B cell (primary cell): ENCODE results near the gene SOWAHC. TPM values are rescaled to one million over a fixed set of nuclear protein-coding genes. Genes with fewer than 3 reads are reported as not detected.
A peak's percentile ranks its signal among the peaks of the same experiment; 100 is the strongest.

ENCODE experiments used
- ATAC-seq: fragments of 200-7000 bp; cut with Tn5 transposase; one replicate; pipeline ENCODE4 v1.10.0; 2021; ENCODE audit warnings: low read depth, mild to moderate bottlenecking, moderate number of reproducible peaks, moderate library complexity
- CTCF ChIA-PET: fragments of 350-600 bp; sonication (Branson Sonifier 250); formaldehyde crosslinking; loops from one replicate; lab custom pipeline; 2021; ENCODE audit warnings: antibody characterized with exemption, inconsistent platforms; lab: Charles Lee
- POLR2A ChIA-PET: fragments of 350-600 bp; sonication (Branson Sonifier 250); formaldehyde crosslinking; loops from one replicate; lab custom pipeline; 2021; ENCODE audit warnings: antibody characterized with exemption; lab: Charles Lee
- DNase-seq: peaks from one replicate; pipeline ENCODE4 v3.0.0; 2013
- H2AFZ ChIP-seq: 2 replicates; pipeline ENCODE4 v1.6.1; 2012; ENCODE audit warnings: mild to moderate bottlenecking, low read depth, low read length; ENCODE audit not compliant: insufficient read depth, poor library complexity, severe bottlenecking
- H3K27ac ChIP-seq, 2 donors: 1 replicate in 1 of 2; 2 replicates in 1 of 2; pipeline ENCODE4 v1.5.1; 2012 to 2013; ENCODE audit warnings: low read length in 2 of 2, mild to moderate bottlenecking in 2 of 2, moderate library complexity in 1 of 2
- H3K27me3 ChIP-seq, 4 experiments: fragments of 200-600 bp in 1 of 4; sonication (generic) in 1 of 4; replicated peaks in 1 of 4; 1 replicate in 2 of 4; 2 replicates in 2 of 4; pipeline versions ENCODE4 v1.6.1 to v1.7.0; 2013 to 2016; ENCODE audit warnings: low read length in 3 of 4, mild to moderate bottlenecking in 2 of 4, mixed read lengths in 1 of 4, moderate library complexity in 1 of 4; ENCODE audit not compliant: insufficient read depth in 4 of 4, control insufficient read depth in 3 of 4; ENCODE audit errors: control extremely low read depth in 1 of 4
- H3K36me3 ChIP-seq, 2 experiments: replicated peaks in 1 of 2; 1 replicate in 1 of 2; 2 replicates in 1 of 2; pipeline versions ENCODE4 v1.6.1 to v1.7.1; 2013; ENCODE audit warnings: low read length in 1 of 2; ENCODE audit not compliant: insufficient read depth in 2 of 2, control insufficient read depth in 1 of 2; ENCODE audit errors: control extremely low read depth in 1 of 2, extremely low read depth in 1 of 2
- H3K4me1 ChIP-seq, 2 donors: fragments of 200-600 bp in 1 of 2; sonication (generic) in 1 of 2; 1 replicate in 1 of 2; 2 replicates in 1 of 2; pipeline versions ENCODE4 v1.5.1 to v1.6.1; 2013 to 2017; ENCODE audit warnings: low read length in 2 of 2; ENCODE audit not compliant: control insufficient read depth in 2 of 2, insufficient read depth in 2 of 2
- H3K4me2 ChIP-seq: replicated peaks from 2 replicates; pipeline ENCODE3; 2012; ENCODE audit warnings: mild to moderate bottlenecking, low read depth, low read length; ENCODE audit not compliant: poor library complexity, severe bottlenecking
- H3K4me3 ChIP-seq, 5 experiments: fragments of 200-600 bp in 1 of 5; sonication (generic) in 1 of 5; 1 replicate in 3 of 5; 2 replicates in 2 of 5; pipeline versions ENCODE4 v1.5.1 to v1.7.0; 2011 to 2016; ENCODE audit warnings: low read length in 4 of 5, mild to moderate bottlenecking in 4 of 5, low read depth in 2 of 5, control low read depth in 1 of 5, moderate library complexity in 1 of 5; ENCODE audit not compliant: insufficient read depth in 1 of 5; ENCODE audit errors: control extremely low read depth in 1 of 5, extremely low read depth in 1 of 5
- H3K79me2 ChIP-seq: fragments of 200-600 bp; sonication (generic); one replicate; pipeline ENCODE4 v1.6.0; 2016; ENCODE audit warnings: low read length; ENCODE audit not compliant: control insufficient read depth, insufficient read depth
- H3K9ac ChIP-seq: fragments of 200-600 bp; sonication (generic); 2 replicates; pipeline ENCODE4 v1.6.1; 2017; ENCODE audit warnings: mild to moderate bottlenecking, low read length, moderate library complexity
- H3K9me3 ChIP-seq, 3 donors: one replicate each; pipeline versions ENCODE4 v1.6.1 to v1.7.1; 2013; ENCODE audit warnings: low read length in 2 of 3; ENCODE audit not compliant: control insufficient read depth in 2 of 3, insufficient read depth in 1 of 3; ENCODE audit errors: control extremely low read depth in 1 of 3
- H4K20me1 ChIP-seq: 2 replicates; pipeline ENCODE4 v1.6.0; 2012; ENCODE audit warnings: mild to moderate bottlenecking, low read length; ENCODE audit not compliant: insufficient read depth, control insufficient read depth, poor library complexity, severe bottlenecking
- H3K27ac Mint-ChIP-seq: one replicate; pipeline ENCODE4 v1.8.0; 2021; ENCODE audit warnings: mixed read lengths
- H3K27me3 Mint-ChIP-seq: one replicate; pipeline ENCODE4 v1.8.0; 2021; ENCODE audit warnings: mixed read lengths
- H3K4me1 Mint-ChIP-seq: one replicate; pipeline ENCODE4 v1.8.0; 2021; ENCODE audit warnings: mixed read lengths
- H3K4me3 Mint-ChIP-seq: one replicate; pipeline ENCODE4 v1.8.0; 2021; ENCODE audit warnings: mixed read lengths
- H3K9me3 Mint-ChIP-seq: one replicate; pipeline ENCODE4 v1.8.0; 2022; ENCODE audit warnings: mixed read lengths; ENCODE audit not compliant: insufficient read depth
- CTCF ChIP-seq: fragments of 200-600 bp; IDR thresholded peaks from one replicate; pipeline ENCODE4 v1.8.0; 2022; ENCODE audit warnings: antibody characterized with exemption, mild to moderate bottlenecking
- EZH2 ChIP-seq: IDR thresholded peaks from 2 replicates; pipeline ENCODE4 v1.6.1; 2012; ENCODE audit warnings: borderline replicate concordance, low read depth, mild to moderate bottlenecking, moderate library complexity, low read length; ENCODE audit not compliant: insufficient read depth, poor library complexity, severe bottlenecking
- WGBS: methylation state at CpG from one replicate; pipeline ENCODE4 v1.1.5; 2013; ENCODE audit warnings: missing lambda C conversion rate; ENCODE audit not compliant: insufficient coverage; 5-methylcytosine and 5-hydroxymethylcytosine counted together
- intact Hi-C: fragments of 100-400 bp; cut with micrococcal nuclease; formaldehyde crosslinking; loops from one replicate; pipeline ENCODE4 v1.10.0; 2022
- polyA plus RNA-seq: library from polyadenylated mRNA; depleted of rRNA; stranded (reverse); fragments of >200 nt; gene quantifications from 2 replicates; pipeline ENCODE4 v1.2.3, GENCODE V29; 2012
- total RNA-seq, 2 donors: library from RNA; stranded (reverse); fragments of 120-200 nt in 1 of 2; gene quantifications; 1 replicate in 1 of 2; 2 replicates in 1 of 2; pipeline versions ENCODE4 v1.2.3 to v1.2.4, GENCODE V29; 2013 to 2022

SOWAHC gene
- total and polyA plus RNA-seq, 2 donors (not counting 1 experiment from before 2014, with no cell fraction given): 0.05 to 0.28 TPM

GRCh38 chr2:109614715-109615636 is 812 bp downstream of the SOWAHC start:
- intact Hi-C loops: no loop called here
- ATAC-seq (no peak), DNase-seq (peak; percentile 13)
- Mint-ChIP-seq H3K27ac (no peak overlapping the region), H3K27me3 (peaks cover 57% of the 10 kb centered on the region), H3K9me3 (no peaks in the 10 kb centered on the region), H3K4me3 (no peak overlapping the region), H3K4me1 (peaks cover 14% of the 10 kb centered on the region)
- no peaks in the 10 kb centered on the region for H4K20me1 ChIP-seq
- peaks cover 0 to 46% (median 40%) of the 10 kb centered on the region in 4 experiments for H3K27me3 ChIP-seq
- ChIA-PET CTCF (no interaction called here), POLR2A (no interaction called here)
- H3K4me2 ChIP-seq: peak overlapping the region; percentile 75
- no peak overlapping the region for H3K27ac ChIP-seq
- no peaks in the 10 kb centered on the region for H3K79me2 ChIP-seq
- H2AFZ ChIP-seq: peak overlapping the region; percentile 76
- peaks cover 0 to 26% (median 3%) of the 10 kb centered on the region in 3 donors for H3K9me3 ChIP-seq
- peaks cover 13 to 14% of the 10 kb centered on the region in 2 donors for H3K4me1 ChIP-seq
- H3K4me3 ChIP-seq: peak overlapping the region in 3 of 5 experiments; percentile 51 to 57 (median 54)
- H3K36me3 ChIP-seq: no peaks in the 10 kb centered on the region
- WGBS: 23% methylated on average over 90 of the region's 90 CpGs
- no peak for TF ChIP-seq CTCF
- TF ChIP-seq EZH2: no peak
- H3K9ac ChIP-seq: peak overlapping the region; percentile 59

- Histone ChIP-seq H2AFZ (peak overlapping the region; percentile 76), H3K27ac (no peak overlapping the region), H3K36me3 (no peaks in the 10 kb centered on the region), H3K4me3 (no peak overlapping the region), H3K4me1 (peaks cover 13 to 14% of the 10 kb centered on the region in 2 donors), H4K20me1 (no peaks in the 10 kb centered on the region), H3K79me2 (no peaks in the 10 kb centered on the region), H3K9ac (no peak overlapping the region), H3K4me2 (no peak overlapping the region), H3K27me3 (peaks cover 0 to 46% (median 40%) of the 10 kb centered on the region in 4 experiments), H3K9me3 (peaks cover 0 to 24% (median 3%) of the 10 kb centered on the region in 3 donors)
- peaks cover 14% of the 10 kb centered on the region for H3K4me1 Mint-ChIP-seq
- no peak for DNase-seq
- 42% methylated on average over 15 of the region's 24 CpGs for WGBS
- no peaks in the 10 kb centered on the region for H3K9me3 Mint-ChIP-seq
- peaks cover 55% of the 10 kb centered on the region for H3K27me3 Mint-ChIP-seq
- TF ChIP-seq CTCF: no peak
- no peak for TF ChIP-seq EZH2
- no peak overlapping the region for H3K27ac Mint-ChIP-seq
- peak overlapping the region; percentile 60 for H3K4me3 Mint-ChIP-seq
- ATAC-seq: no peak
- ChIA-PET CTCF (no interaction called here), POLR2A (no interaction called here)
- intact Hi-C loops: no loop called here
Observed at GRCh38 chr2:109615637-109616144, 1.5 kb downstream of the SOWAHC start.
